ENCODE data around the gene RNU6-8.

GRCh38 chr14:32169191-32169590 lies 33.9 kb downstream of the RNU6-8 start:
- TF ChIP-seq CTCF (conservative IDR thresholded peaks at IDR 0.05 in 1 of 2, IDR thresholded peaks at IDR 0.05 in 1 of 2; ENCODE audit: low read depth in 1 of 2, low read length in 2 of 2) (no peak), EZH2 (IDR thresholded peaks at IDR 0.05; ENCODE audit: low read length, missing control alignments) (no peak)
